HepG2 (cell line): ENCODE results near the gene GARIN5A. TPM values are rescaled to one million over a fixed set of nuclear protein-coding genes. Genes with fewer than 3 reads are reported as not detected.

Experiments
- DNMT1 ChIP-seq: sonication (generic); formaldehyde crosslinking; IDR thresholded peaks from 2 replicates; pipeline ENCODE4 v1.5.1; 2020; ENCODE audit warnings: mild to moderate bottlenecking, missing genetic modification reagents
- ELF3 ChIP-seq: IDR thresholded peaks from 2 replicates; pipeline ENCODE4 v1.6.1; 2016; ENCODE audit warnings: missing genetic modification reagents, missing compliant biosample characterization
- ETV5 ChIP-seq: IDR thresholded peaks from 2 replicates; pipeline ENCODE4 v1.6.1; 2018; ENCODE audit warnings: missing biosample characterization, missing genetic modification reagents, inconsistent platforms, borderline replicate concordance
- FOSL2 ChIP-seq: sonication (generic); formaldehyde crosslinking; IDR thresholded peaks from 2 replicates; pipeline ENCODE4 v1.4.0; 2020; ENCODE audit warnings: missing genetic modification reagents
- FOXA3 ChIP-seq: IDR thresholded peaks from 2 replicates; pipeline ENCODE4 v1.6.1; 2016; ENCODE audit warnings: missing genetic modification reagents, missing compliant biosample characterization
- FOXO1 ChIP-seq: sonication (generic); formaldehyde crosslinking; IDR thresholded peaks from 2 replicates; pipeline ENCODE4 v1.4.0; 2020; ENCODE audit warnings: missing genetic modification reagents
- GATAD2A ChIP-seq: IDR thresholded peaks from 2 replicates; pipeline ENCODE4 v1.6.1; 2016
- ISX ChIP-seq: sonication (generic); formaldehyde crosslinking; conservative IDR thresholded peaks from 2 replicates; pipeline ENCODE4 v1.5.0; 2020; ENCODE audit warnings: missing genetic modification reagents
- MATR3 ChIP-seq: sonication (generic); formaldehyde crosslinking; IDR thresholded peaks from 2 replicates; pipeline ENCODE4 v1.4.0; 2020; ENCODE audit warnings: missing genetic modification reagents
- MXD3 ChIP-seq: IDR thresholded peaks from 2 replicates; pipeline ENCODE4 v1.6.1; 2016; ENCODE audit warnings: mild to moderate bottlenecking, missing biosample characterization, missing genetic modification reagents
- MXI1 ChIP-seq: IDR thresholded peaks from 3 replicates; pipeline ENCODE4 v1.6.1; 2012; ENCODE audit warnings: low read depth, low read length, inconsistent platforms, borderline replicate concordance
- POLR2AphosphoS5 ChIP-seq: IDR thresholded peaks from 2 replicates; pipeline ENCODE4 v1.6.1; 2012; ENCODE audit warnings: low read depth, low read length
- SMAD3 ChIP-seq: sonication (generic); formaldehyde crosslinking; IDR thresholded peaks from 2 replicates; pipeline ENCODE4 v1.4.0; 2020; ENCODE audit warnings: missing genetic modification reagents
- SOX13 ChIP-seq, 3 experiments: fragments of 450-650 bp in 1 of 3; sonication (generic) in 1 of 3; formaldehyde crosslinking in 1 of 3; IDR thresholded peaks in 2 of 3; conservative IDR thresholded peaks in 1 of 3; 2 replicates each; pipeline versions ENCODE4 v1.5.0 to v1.6.1; 2016 to 2020; ENCODE audit warnings: antibody characterized with exemption in 1 of 3, mild to moderate bottlenecking in 1 of 3, missing compliant biosample characterization in 1 of 3, missing genetic modification reagents in 1 of 3, moderate library complexity in 1 of 3
- TEAD3 ChIP-seq: optimal IDR thresholded peaks from 2 replicates; pipeline ENCODE3; 2016; ENCODE audit warnings: borderline replicate concordance
- ZBTB7B ChIP-seq: sonication (generic); formaldehyde crosslinking; IDR thresholded peaks from 2 replicates; pipeline ENCODE4 v1.4.0; 2020; ENCODE audit warnings: missing genetic modification reagents
- ZFP90 ChIP-seq: sonication (generic); formaldehyde crosslinking; IDR thresholded peaks from 2 replicates; pipeline ENCODE4 v1.8.0; 2022; ENCODE audit warnings: missing genetic modification reagents, mild to moderate bottlenecking, inconsistent platforms, borderline replicate concordance
- ZHX2 ChIP-seq, 2 experiments: sonication (generic) in 1 of 2; formaldehyde crosslinking in 1 of 2; IDR thresholded peaks; 2 replicates each; pipeline versions ENCODE4 v1.6.1 to v1.9.0; 2014 to 2022; ENCODE audit warnings: antibody characterized with exemption in 1 of 2, borderline replicate concordance in 1 of 2, inconsistent platforms in 1 of 2, low read depth in 1 of 2, missing genetic modification reagents in 1 of 2
- ZNF768 ChIP-seq: sonication (generic); formaldehyde crosslinking; IDR thresholded peaks from 2 replicates; pipeline ENCODE4 v1.4.0; 2020; ENCODE audit warnings: missing genetic modification reagents
- polyA plus RNA-seq, 8 experiments: library from polyadenylated mRNA; depleted of rRNA in 3 of 8; stranded (reverse) in 7 of 8; unstranded in 1 of 8; fragments of >200 nt; fragmentation: Illumina TruSeq in 4 of 8; extraction: Trizol in 4 of 8; gene quantifications; 2 replicates each; pipeline versions ENCODE4 v1.2.1 to v1.2.3, GENCODE V29; 2011 to 2016; ENCODE audit warnings: low read depth in 4 of 8, missing spikeins in 1 of 8, mixed read lengths in 1 of 8; ENCODE audit not compliant: insufficient read depth in 1 of 8
- total RNA-seq, 5 experiments: library from RNA; depleted of rRNA; stranded (reverse); fragments of >200 nt; fragmentation: Illumina TruSeq; extraction: Trizol; gene quantifications; 2 replicates each; pipeline ENCODE4 v1.2.3, GENCODE V29; 2016; ENCODE audit warnings: low read depth in 1 of 5
- TF ChIP-seq, protein P1 (sequence below): sonication (generic); formaldehyde crosslinking; IDR thresholded peaks from 2 replicates; pipeline ENCODE4 v1.4.0; 2020; ENCODE audit warnings: missing genetic modification reagents

GARIN5A gene
- total and polyA plus RNA-seq, 2 of the 13 experiments (the other 11 are each of a cell fraction or from before 2014, with no cell fraction given) = not detected

DNA sequence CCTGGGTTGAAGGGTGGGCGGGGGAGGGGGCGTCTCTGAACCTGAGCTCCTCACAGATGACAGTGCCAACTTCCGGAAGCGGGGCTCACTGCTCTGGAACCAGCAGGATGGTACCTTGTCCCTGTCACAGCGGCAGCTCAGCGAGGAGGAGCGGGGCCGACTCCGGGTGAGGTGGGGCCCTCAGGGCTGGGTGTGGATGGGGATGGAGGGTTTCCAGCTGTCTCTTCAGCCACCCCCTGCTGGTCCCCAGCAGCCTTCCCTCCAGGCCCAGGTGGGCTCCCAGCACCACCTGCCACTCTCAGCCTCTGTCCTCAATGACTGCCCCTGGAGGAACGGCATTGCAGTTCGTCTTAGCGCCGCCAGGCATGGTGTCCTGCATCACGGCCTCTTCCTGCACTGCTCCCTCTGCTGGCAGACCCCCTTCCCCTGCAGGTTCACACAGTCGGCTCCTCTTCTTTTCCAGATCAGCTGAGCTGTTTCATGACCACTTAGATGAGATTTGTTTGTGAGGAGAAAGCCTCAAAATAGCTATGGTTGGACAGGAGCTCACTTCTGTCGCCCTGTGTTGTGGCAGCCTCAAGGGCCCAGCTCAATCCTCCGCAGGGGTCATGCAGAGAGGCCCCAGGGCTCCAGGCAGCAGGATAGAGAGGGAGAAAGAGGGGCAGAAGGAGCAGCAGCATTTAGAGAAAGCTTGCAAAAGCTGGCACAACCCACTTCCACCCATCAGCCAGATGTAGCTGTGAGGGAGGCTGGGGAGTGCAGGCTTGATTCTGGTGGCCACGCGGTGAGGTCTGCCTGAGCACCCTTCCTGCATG is 2.5 kb upstream of the GARIN5A start (continued):
- peak; percentile 70; the same call in 1 of the 2 replicates for TF ChIP-seq ELF3 (CRISPR knock-in tag)
- TF ChIP-seq SMAD3 (CRISPR knock-in tag) = 0 out of 2 replicates have a peak, but pooled peaks have one; percentile 40
- TF ChIP-seq TEAD3 (CRISPR knock-in tag) = peak; percentile 64
- peak; percentile 27; the same call in 1 of the 2 replicates for TF ChIP-seq FOXA3 (CRISPR knock-in tag)
- TF ChIP-seq FOXO1 (CRISPR knock-in tag) = 0 out of 2 replicates have a peak, but pooled peaks have one; percentile 20
- TF ChIP-seq GATAD2A (CRISPR knock-in tag) = 0 out of 2 replicates have a peak, but pooled peaks have one; percentile 28
- TF ChIP-seq POLR2AphosphoS5 = no peak
- 0 out of 2 replicates have a peak, but pooled peaks have one; percentile 25 for TF ChIP-seq MXD3
- TF ChIP-seq ZHX2 (IDR thresholded peaks at IDR 0.05; ENCODE audit: low read depth) = no peak
- TF ChIP-seq ZHX2 (CRISPR knock-in tag; IDR thresholded peaks at IDR 0.05; ENCODE audit: borderline replicate concordance) = no peak
- TF ChIP-seq ZBTB7B = 0 out of 2 replicates have a peak, but pooled peaks have one; percentile 21
- TF ChIP-seq FOSL2 (CRISPR knock-in tag) = peak; percentile 14; the same call in 1 of the 2 replicates
- no peak for TF ChIP-seq ISX (CRISPR knock-in tag)
- TF ChIP-seq DNMT1 (CRISPR knock-in tag) = no peak
- TF ChIP-seq MXI1 = 0 out of 3 replicates have a peak, but pooled peaks have one; percentile 10
- TF ChIP-seq ZNF768 (CRISPR knock-in tag) = peak; percentile 32; the same call in 1 of the 2 replicates
- no peak for TF ChIP-seq ZFP90 (CRISPR knock-in tag)
- TF ChIP-seq MATR3 = no peak
- peak; percentile 51; the same call in 1 of the 2 replicates for TF ChIP-seq ETV5 (CRISPR knock-in tag)
- TF ChIP-seq, protein P1, sequence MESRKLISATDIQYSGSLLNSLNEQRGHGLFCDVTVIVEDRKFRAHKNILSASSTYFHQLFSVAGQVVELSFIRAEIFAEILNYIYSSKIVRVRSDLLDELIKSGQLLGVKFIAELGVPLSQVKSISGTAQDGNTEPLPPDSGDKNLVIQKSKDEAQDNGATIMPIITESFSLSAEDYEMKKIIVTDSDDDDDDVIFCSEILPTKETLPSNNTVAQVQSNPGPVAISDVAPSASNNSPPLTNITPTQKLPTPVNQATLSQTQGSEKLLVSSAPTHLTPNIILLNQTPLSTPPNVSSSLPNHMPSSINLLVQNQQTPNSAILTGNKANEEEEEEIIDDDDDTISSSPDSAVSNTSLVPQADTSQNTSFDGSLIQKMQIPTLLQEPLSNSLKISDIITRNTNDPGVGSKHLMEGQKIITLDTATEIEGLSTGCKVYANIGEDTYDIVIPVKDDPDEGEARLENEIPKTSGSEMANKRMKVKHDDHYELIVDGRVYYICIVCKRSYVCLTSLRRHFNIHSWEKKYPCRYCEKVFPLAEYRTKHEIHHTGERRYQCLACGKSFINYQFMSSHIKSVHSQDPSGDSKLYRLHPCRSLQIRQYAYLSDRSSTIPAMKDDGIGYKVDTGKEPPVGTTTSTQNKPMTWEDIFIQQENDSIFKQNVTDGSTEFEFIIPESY = peak; percentile 65
- no peak for TF ChIP-seq SOX13 (IDR thresholded peaks at IDR 0.05)
- TF ChIP-seq SOX13 (CRISPR knock-in tag; conservative IDR thresholded peaks at IDR 0.05 in 1 of 2, IDR thresholded peaks at IDR 0.05 in 1 of 2) = 0 out of 4 replicates have a peak, but pooled peaks of 1 of the 2 experiments have one; percentile 6
